GM19043 (cell line): Measurements from ENCODE around the gene CYP3A4.
"Not testable (repeated sequence)": the region's sequence is repeated elsewhere in the genome, so short reads cannot be mapped to it uniquely, and the experiment has no call there.

Source experiments
- ATAC-seq: cut with Tn5 transposase; IDR thresholded peaks from one replicate; pipeline ENCODE4 v1.9.1; 2021; ENCODE audit warnings: low read depth; ENCODE audit not compliant: unreplicated experiment

Gene CYP3A4

DNA sequence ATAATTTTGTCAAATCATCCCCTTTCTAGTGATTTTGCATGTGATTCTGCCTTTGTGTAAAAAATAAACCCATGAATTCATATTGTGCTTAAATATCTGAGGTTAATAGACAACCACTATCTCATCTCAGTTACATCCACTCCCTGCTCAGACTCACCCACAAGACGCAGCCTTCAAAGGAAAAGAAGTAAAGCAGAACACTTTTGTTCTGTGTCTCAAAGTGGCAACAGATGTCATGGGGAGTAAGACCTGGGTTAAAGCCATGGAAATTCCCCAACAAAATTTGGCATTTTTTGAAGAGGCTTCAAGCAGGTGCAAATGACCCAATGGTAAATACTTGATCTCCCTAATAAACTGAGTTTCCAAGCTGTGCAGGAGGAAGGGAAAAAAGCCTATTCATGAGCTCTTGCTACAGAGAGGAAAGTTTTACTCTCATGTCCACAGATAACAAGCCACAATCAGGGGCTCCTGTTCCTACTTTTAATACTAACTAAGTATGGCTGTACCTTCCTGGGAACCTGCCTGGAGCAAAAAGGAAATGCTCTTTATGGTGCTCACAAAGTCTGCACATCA is 53.7 kb downstream of the CYP3A4 start:
- no peak for ATAC-seq

DNA sequence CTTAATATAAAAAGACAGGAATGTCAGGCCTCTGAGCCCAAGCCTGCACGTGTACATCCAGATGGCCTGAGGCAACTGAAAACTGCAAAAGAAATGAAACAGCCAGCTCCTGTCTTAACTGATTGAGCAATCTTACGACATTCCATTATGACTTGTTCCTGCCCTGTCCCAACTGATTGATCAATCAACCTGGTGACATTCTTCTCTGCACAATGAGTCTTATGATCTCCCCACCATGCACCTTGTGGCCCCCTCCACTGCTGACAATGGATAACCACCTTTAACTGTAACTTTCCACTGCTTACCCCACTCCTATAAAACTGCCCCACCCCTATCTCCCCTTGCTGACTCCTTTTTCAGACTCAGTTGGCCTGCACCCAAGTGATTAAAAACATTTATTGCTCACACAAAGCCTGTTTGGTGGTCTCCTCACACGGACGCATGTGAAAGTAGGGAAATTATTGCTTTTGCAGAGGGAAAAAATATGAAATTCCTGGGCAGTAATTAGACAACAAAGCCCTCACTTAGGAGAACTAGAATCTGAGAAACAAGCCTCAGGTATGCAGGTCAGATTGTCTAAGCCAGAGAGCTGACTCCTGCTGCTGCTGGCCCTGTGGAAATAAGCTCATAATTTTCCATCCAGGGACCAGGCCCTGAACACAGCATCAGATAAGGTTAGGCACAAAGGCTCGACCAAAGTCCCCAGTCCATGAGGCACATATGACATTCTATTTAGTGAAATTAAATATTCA is 54.3 kb downstream of the CYP3A4 start:
- no peak for ATAC-seq

DNA sequence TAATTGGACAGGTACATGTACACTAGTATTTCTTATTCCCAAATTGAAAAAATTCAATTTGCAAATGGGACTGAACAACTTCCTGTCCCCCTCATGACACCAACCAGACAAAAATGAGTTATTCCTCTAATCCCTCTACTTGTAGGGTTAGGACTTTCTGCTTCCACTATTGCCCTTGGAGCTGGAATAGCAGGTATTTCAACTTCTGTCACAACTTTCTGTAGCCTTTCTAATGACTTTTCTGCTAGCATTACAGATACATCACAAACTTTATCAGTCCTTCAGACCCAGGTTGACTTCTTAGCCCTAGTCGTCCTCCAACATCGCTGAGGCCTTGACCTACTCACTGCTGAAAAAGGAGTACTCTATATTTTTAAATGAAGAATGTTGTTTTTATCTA is 55.4 kb downstream of the CYP3A4 start:
- no peak for ATAC-seq

DNA sequence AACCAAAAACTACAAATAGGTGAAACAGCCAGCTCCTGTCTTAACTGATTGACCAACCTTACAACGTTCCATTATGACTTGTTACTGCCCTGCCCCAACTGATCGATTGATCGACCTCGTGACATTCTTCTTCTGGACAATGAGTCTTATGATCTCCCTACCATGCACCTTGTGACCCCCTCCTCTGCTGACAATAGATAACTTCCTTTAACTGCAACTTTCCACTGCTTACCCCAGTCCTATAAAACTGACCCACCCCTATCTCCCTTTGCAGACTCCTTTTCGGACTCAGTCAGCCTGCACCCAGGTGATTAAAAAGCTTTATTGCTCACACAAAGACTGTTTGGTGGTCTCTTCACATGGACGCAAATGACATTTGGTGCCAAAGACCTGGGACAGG is 60.8 kb downstream of the CYP3A4 start:
- ATAC-seq: not testable (repeated sequence)

DNA sequence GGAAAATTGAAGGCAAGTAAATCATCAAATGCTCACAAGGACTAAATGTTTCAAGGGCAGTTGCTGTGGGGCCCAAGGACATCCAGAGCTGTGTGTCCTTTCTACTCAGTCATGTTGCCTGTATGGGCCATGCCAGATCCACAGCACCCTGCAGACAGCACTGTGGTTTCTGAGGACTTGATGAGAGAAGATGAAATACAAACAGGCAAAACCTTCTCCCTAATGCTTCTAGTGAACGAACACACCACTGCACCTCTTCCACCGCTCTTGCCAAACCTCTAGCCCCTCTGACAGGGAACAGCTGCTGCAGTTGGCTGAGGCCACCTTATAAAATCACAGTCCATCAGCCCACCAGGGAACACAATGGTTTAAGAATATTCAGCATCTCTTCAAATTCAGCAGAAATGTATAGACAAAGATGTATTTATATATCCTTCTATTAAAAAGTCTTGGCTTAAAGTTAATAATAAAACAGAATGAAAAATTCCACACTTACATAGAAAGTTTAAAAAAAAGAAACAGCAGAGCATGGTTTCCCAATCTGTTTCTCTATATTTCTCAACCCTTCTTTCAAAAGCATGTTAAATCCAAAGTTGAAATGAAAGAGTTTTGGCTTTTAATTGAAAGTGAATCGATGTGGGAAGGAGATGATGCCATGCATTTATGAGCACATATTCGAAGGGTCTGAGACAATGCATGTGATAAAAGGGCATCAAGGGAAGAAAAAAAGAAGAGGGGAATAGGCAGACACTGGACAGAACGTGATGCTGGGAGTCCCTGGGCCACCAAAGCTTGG is 63.0 kb downstream of the CYP3A4 start:
- no peak for ATAC-seq

DNA sequence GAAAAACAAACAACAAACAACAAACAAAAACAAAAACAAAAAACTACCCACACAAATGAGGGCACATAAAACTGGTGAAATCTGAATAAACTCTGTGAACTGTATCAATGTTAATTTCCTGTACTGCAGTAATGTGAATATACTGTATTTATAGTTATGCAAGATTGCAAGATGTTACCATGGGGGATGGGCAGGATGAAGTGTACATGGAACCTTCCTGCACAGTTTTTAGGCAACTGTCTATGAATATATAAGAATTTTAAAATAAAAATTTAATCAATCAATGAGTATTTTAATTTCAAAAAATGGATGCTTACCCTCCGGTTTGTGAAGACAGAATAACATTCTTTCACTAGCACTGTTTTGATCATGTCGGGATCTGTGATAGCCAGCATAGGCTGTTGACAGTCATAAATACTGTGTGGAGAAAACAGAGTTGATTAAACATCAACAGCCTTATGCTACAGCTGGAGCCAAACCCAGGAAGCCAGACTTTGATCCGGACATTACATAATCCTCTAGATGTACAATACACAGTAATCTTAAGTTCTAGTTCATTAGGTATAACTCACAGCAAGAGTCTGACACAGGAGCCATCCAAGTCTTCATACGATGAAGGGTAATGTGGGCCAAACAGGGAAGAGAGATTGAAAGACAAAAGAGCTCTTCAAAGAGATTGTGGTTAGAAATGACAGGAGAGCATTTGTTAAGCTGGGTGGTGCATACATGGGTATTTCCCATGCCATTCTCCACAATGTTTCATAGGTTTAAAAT is 63.8 kb downstream of the CYP3A4 start:
- no peak for ATAC-seq

DNA sequence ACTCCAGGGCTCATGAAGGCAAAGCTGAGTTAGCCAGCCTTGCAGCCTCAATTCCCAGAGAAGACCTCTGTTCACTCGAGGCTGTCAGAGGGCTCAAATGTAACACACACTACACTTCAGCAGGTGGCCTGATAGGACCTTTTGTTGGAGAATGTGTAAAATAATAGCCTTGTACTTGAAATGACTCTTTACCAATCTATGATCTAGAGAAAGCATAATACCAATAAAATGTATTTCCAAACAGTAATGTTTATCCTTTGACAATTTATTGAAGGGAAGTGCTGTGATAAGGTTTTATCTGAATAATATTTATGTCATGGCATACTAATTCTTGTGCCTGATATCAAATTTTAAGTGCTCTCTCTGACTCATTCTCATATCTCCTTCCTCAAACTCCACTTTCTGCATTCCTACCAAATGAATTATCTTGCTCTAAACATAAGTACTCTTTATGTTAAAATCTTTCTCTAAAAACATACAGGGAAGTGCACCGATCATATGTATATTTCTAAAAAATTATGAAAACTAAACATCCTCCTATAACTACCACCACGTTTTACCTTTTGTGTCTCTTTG is 69.9 kb downstream of the CYP3A4 start:
- no peak for ATAC-seq

DNA sequence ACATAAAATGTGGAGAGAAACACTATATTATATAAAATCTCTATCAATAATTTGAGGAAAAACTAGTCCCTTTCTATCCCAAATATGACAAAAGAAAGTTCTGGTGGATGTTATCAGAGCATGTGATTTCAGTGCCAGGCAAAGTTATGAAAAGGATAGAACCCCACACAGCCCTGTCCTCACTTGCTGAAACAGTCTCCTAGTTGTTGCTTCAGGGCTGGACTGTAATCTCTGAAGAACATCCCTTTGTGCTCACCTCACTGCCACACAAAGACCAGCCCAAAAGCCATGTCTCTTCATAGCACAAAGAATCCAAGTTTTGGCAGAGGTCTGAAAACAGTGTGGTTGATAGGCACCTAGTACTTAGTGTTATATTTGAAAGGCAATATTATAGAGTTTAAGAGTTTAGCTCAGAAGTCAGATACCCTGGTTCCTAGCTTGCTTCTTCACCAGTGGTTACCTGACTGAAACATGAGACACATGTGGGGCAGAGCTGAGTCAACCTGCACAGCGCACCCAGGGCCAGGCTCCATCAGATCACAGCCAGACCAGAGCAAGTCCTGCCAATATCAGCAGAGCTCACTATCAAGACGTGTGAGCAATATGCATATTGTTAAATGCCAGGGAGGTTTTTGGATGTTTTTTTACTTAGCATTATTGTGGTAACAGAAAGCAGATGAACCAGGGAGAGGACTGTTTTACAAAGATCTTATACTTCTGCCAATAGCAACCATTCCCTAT is 74.0 kb downstream of the CYP3A4 start:
- no peak for ATAC-seq

DNA sequence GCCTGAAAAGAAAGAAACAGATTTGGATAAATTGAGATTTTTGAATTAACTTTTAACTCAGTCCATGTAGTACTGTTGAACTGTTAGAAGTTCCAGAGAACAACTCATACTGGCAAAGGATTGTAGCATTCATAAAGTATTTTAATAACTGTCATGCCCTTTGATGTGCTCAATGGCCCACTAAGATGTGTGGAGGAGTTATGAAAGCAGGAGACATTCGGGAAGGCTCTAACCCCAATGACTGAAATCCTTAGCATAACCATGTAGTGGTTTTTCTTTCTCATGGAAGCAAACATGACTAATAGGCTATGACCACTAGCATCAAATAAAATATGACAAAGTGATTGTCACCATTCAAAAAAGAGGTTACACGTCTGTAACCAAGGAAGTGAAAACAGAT is 74.7 kb downstream of the CYP3A4 start:
- ATAC-seq: no peak

DNA sequence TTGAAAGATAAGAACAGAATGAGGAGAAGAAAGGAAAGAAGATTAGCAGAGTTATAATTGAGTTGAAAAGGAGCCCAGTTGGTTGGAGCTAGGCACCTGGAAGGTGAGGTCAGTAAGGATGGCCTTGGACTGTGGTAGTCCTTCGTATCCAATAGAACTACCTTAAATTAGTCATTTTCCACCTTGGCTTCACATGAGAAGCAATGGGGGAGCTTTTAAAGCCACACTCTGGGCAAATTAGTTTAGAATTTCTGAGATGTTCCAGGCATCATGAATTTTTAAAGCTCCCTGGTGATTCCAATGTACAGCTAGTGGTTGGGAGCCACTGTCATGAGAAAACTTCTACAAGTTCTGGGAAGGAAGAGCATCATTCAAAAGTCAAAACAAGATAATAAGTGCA is 76.9 kb downstream of the CYP3A4 start:
- no peak for ATAC-seq
